ENCODE data around the gene ZNF805. TPM values are rescaled to one million over a fixed set of nuclear protein-coding genes. Genes with fewer than 3 reads are reported as not detected.

The ZNF805 gene
- total and polyA plus RNA-seq, 2 of the 13 experiments (the other 11 are each of a cell fraction or from before 2014, with no cell fraction given): 5.1 to 12.8 TPM

DNA sequence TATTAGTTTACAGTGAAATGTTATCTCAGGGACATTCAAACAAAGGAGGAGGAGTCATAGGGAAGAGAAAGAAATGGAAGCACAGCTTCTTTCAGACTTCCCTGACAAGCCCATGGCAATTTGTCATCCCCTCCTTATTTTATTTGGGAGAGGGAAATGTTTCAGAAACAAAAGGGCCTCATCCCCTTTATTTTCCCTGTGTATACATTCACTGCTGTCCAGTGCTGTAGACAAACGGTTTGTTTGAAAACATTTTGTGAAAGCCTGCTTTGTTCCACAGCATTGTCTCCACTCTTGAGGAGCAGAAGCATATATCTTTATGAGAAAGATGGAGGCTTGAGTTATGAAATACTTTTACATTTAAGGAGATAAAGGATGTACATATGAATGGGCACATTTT is 52.1 kb downstream of the ZNF805 start (continued):
- TF ChIP-seq ZNF570 (CRISPR knock-in tag; IDR thresholded peaks at IDR 0.05; ENCODE audit: borderline replicate concordance) (no peak), SAP130 (CRISPR knock-in tag; IDR thresholded peaks at IDR 0.05; ENCODE audit: low read depth) (no peak)

DNA sequence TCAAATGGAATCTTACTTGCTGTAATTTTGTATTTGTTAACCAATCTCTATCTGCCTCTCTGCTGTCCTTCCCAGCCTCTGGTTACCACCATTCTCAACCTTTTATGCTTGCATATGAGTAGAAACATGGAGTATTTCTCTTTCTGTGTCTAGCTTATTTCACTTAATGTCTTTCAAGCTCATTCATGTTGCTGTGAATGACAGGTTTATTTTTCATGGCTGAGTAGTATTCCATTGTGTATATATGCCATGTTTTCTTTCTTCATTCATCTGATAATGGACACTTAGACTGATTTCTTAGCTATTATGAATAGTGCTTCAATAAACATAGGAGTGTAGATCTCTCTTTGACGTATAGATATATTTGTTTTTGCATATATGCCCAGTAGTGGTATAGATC is 53.3 kb downstream of the ZNF805 start:
- no TSS peak for BruUV-seq (replicated peaks)
- no peak for ATAC-seq
- 97% methylated on average over 1 of the region's 1 CpG for WGBS (ENCODE audit: low lambda C conversion rate)
- H3K27me3 ChIP-seq (ENCODE audit: control insufficient read depth in 1 of 2, insufficient read depth in 2 of 2, low read length in 2 of 2): no peaks in the 10 kb centered on the region
- TF ChIP-seq ZFY (CRISPR knock-in tag; IDR thresholded peaks at IDR 0.05) (no peak), FIP1L1 (IDR thresholded peaks at IDR 0.05; ENCODE audit: borderline replicate concordance, insufficient read depth, low read depth, low read length) (no peak), ZNF878 (CRISPR knock-in tag; IDR thresholded peaks at IDR 0.05) (no peak), SALL1 (CRISPR knock-in tag; IDR thresholded peaks at IDR 0.05) (no peak), MYC (CRISPR knock-in tag; IDR thresholded peaks at IDR 0.05; ENCODE audit: borderline replicate concordance) (no peak), ZNF317 (CRISPR knock-in tag; IDR thresholded peaks at IDR 0.05) (no peak), GTF2F1 (IDR thresholded peaks at IDR 0.05; ENCODE audit: low read length) (no peak), SYNCRIP (IDR thresholded peaks at IDR 0.05; ENCODE audit: insufficient read depth, low read depth, low read length) (no peak)
- H3K36me3 ChIP-seq (replicated peaks in 1 of 2; ENCODE audit: control insufficient read depth in 1 of 2, insufficient read depth in 2 of 2, low read length in 2 of 2): peaks cover 15 to 72% of the 10 kb centered on the region in 2 experiments
- H3K79me2 ChIP-seq (ENCODE audit: insufficient read depth, low read length): peaks cover 47% of the 10 kb centered on the region
- peaks cover 22% of the 10 kb centered on the region for H4K20me1 ChIP-seq (ENCODE audit: insufficient read depth, low read length)
- no peak for FAIRE-seq
- no peaks in the 10 kb centered on the region for H3K4me1 ChIP-seq (ENCODE audit: insufficient read depth, low read length)
- CTCF ChIA-PET (ENCODE audit: low intra/inter-chr PET ratio, low total read pairs): no interaction called here
- DNase-seq (ENCODE audit: low spot score): no peak
- H3K4me3 ChIP-seq (replicated peaks in 1 of 3; ENCODE audit: insufficient read depth in 1 of 3, low read depth in 2 of 3, low read length in 3 of 3): no peak overlapping the region
- POLR2A ChIA-PET: no interaction called here
- in situ Hi-C loops (cut with HindIII; ENCODE audit: extremely low pct_ligation_motif_present, low pct_unique_long_range_greater_than_20kb): no loop called here
- intact Hi-C loops (cut with micrococcal nuclease; ENCODE audit: unreplicated experiment): no loop called here
- H2AFZ ChIP-seq (ENCODE audit: low read length): no peak overlapping the region
- H3K27ac ChIP-seq (ENCODE audit: extremely low read length, insufficient read depth, low read length): no peak overlapping the region
- no peak overlapping the region for H3K9ac ChIP-seq (ENCODE audit: insufficient read depth, low read depth, low read length)
- no peak overlapping the region for H3K4me2 ChIP-seq (ENCODE audit: low read depth, low read length)
- no peaks in the 10 kb centered on the region for H3K9me3 ChIP-seq (ENCODE audit: low read length)

Measured in HepG2 (cell line).